CD4-positive, alpha-beta memory T cell (primary cell): Measurements from ENCODE around the gene SH3BP5L. TPM values are rescaled to one million over a fixed set of nuclear protein-coding genes. Genes with fewer than 3 reads are reported as not detected.
A peak's percentile ranks its signal among the peaks of the same experiment; 100 is the strongest.

ENCODE experiments used
- CTCF ChIA-PET: fragments of 350-600 bp; sonication (Branson Sonifier 250); formaldehyde crosslinking; loops from one replicate; lab custom pipeline; 2021; ENCODE audit warnings: inconsistent platforms; ENCODE audit not compliant: partially characterized antibody; lab: Charles Lee
- POLR2A ChIA-PET: fragments of 350-600 bp; sonication (Branson Sonifier 250); formaldehyde crosslinking; loops from one replicate; lab custom pipeline; 2021; ENCODE audit not compliant: partially characterized antibody; lab: Charles Lee
- DNase-seq, 5 donors: peaks; one replicate each; pipeline versions ENCODE4 v3.0.0 to v3.0.0-alpha.2; 2020 to 2022; ENCODE audit warnings: mixed read lengths in 1 of 5
- H3K27ac ChIP-seq: one replicate; pipeline ENCODE4 v1.7.0; 2013; ENCODE audit warnings: low read depth, low read length
- H3K27me3 ChIP-seq: 2 replicates; pipeline ENCODE4 v1.7.0; 2013; ENCODE audit warnings: mild to moderate bottlenecking, low read length, moderate library complexity; ENCODE audit not compliant: insufficient read depth
- H3K36me3 ChIP-seq: 2 replicates; pipeline ENCODE4 v1.7.0; 2013; ENCODE audit warnings: mild to moderate bottlenecking, low read length, moderate library complexity; ENCODE audit not compliant: insufficient read depth
- H3K4me1 ChIP-seq: 2 replicates; pipeline ENCODE4 v1.7.0; 2013; ENCODE audit warnings: mild to moderate bottlenecking, low read length, moderate library complexity; ENCODE audit not compliant: insufficient read depth
- H3K4me3 ChIP-seq, 2 donors: one replicate each; pipeline ENCODE4 v1.7.0; 2013; ENCODE audit warnings: low read length in 2 of 2, mild to moderate bottlenecking in 1 of 2
- H3K9me3 ChIP-seq, 2 donors: one replicate each; pipeline ENCODE4 v1.7.0; 2013; ENCODE audit warnings: low read length in 2 of 2, control low read depth in 1 of 2; ENCODE audit not compliant: control insufficient read depth in 1 of 2
- H3K27ac Mint-ChIP-seq, 7 donors: one replicate each; pipeline ENCODE4 v1.8.0; 2020 to 2021; ENCODE audit warnings: mixed read lengths in 7 of 7, mild to moderate bottlenecking in 6 of 7, inconsistent platforms in 3 of 7, moderate library complexity in 3 of 7
- H3K27me3 Mint-ChIP-seq, 2 donors: one replicate each; pipeline ENCODE4 v1.8.0; 2020 to 2021; ENCODE audit warnings: mixed read lengths in 2 of 2
- H3K36me3 Mint-ChIP-seq, 2 donors: one replicate each; pipeline ENCODE4 v1.8.0; 2020 to 2021; ENCODE audit warnings: mixed read lengths in 2 of 2, inconsistent platforms in 1 of 2, mild to moderate bottlenecking in 1 of 2
- H3K4me1 Mint-ChIP-seq, 4 donors: one replicate each; pipeline ENCODE4 v1.8.0; 2020 to 2021; ENCODE audit warnings: mixed read lengths in 4 of 4, mild to moderate bottlenecking in 1 of 4
- H3K4me3 Mint-ChIP-seq, 8 donors: one replicate each; pipeline ENCODE4 v1.8.0; 2020 to 2021; ENCODE audit warnings: mixed read lengths in 8 of 8, mild to moderate bottlenecking in 7 of 8, moderate library complexity in 6 of 8, inconsistent platforms in 3 of 8
- H3K9me3 Mint-ChIP-seq, 8 donors: one replicate each; pipeline ENCODE4 v1.8.0; 2020 to 2021; ENCODE audit warnings: mixed read lengths in 8 of 8, mild to moderate bottlenecking in 5 of 8, inconsistent platforms in 3 of 8, moderate library complexity in 1 of 8
- intact Hi-C: fragments of 100-400 bp; cut with micrococcal nuclease; formaldehyde crosslinking; loops from one replicate; pipeline ENCODE4 v1.15.1; 2023
- polyA plus RNA-seq, 2 donors: library from polyadenylated mRNA; unstranded; fragments of 300-500 nt; fragmentation: Illumina TruSeq; gene quantifications; one replicate each; pipeline ENCODE4 v1.2.3, GENCODE V29; 2021
- total RNA-seq, 2 experiments: library from RNA; stranded (reverse); gene quantifications; one replicate each; pipeline ENCODE4 v1.2.3, GENCODE V29; 2021

SH3BP5L gene
- total and polyA plus RNA-seq, 4 experiments from 2014 or later = 0.77 to 43.4 (median 22.7) TPM

GRCh38 chr1:248862998-248863881 lies 37.5 kb upstream of the SH3BP5L start:
- Mint-ChIP-seq H3K27ac (peak overlapping the region; percentile 71 to 96 (median 91)), H3K4me1 (peaks cover 26 to 55% (median 34%) of the 10 kb centered on the region in 4 donors), H3K36me3 (peaks cover 0 to 1% of the 10 kb centered on the region in 2 donors), H3K9me3 (peaks cover 0 to 1% (median 0%) of the 10 kb centered on the region in 8 donors), H3K4me3 (peak overlapping the region; percentile 87 to 95 (median 92)), H3K27me3 (no peaks in the 10 kb centered on the region)
- ChIA-PET CTCF (interaction anchor here (1.8 to 2.4 kb wide), 2 partner anchors 22 to 37 kb away, joined by 5 to 6 read pairs; partner anchors contain the start of gene SH3BP5L), POLR2A (interaction anchor here (3.0 to 9.6 kb wide), 3 partner anchors 10 to 36 kb away, joined by 23 to 210 read pairs (median 84); partner anchors contain the start of genes SH3BP5L and ZNF672)
- Histone ChIP-seq H3K4me3 (peak overlapping the region; percentile 64 to 79), H3K4me1 (peaks cover 34% of the 10 kb centered on the region), H3K9me3 (no peaks in the 10 kb centered on the region), H3K36me3 (no peaks in the 10 kb centered on the region), H3K27me3 (no peaks in the 10 kb centered on the region), H3K27ac (peak overlapping the region; percentile 59)
- peak; percentile 70 to 84 (median 76) for DNase-seq
- intact Hi-C loops = loop anchor here (1.0 kb wide), 1 partner anchor 10 kb away; no protein-coding TSS in a partner anchor

- ChIA-PET POLR2A (interaction anchor here (3.0 to 9.6 kb wide), 3 partner anchors 11 to 36 kb away, joined by 23 to 210 read pairs (median 84); partner anchors contain the start of genes SH3BP5L and ZNF672), CTCF (interaction anchor here (0.7 to 2.4 kb wide), 4 partner anchors 8 to 37 kb away, joined by 3 to 6 read pairs (median 4); partner anchors contain the start of gene SH3BP5L)
- Histone ChIP-seq H3K27ac (peak overlapping the region; percentile 59), H3K4me3 (peak overlapping the region; percentile 64 to 79), H3K36me3 (no peaks in the 10 kb centered on the region), H3K9me3 (no peaks in the 10 kb centered on the region), H3K27me3 (no peaks in the 10 kb centered on the region), H3K4me1 (peaks cover 40% of the 10 kb centered on the region)
- peak overlapping the region; percentile 87 to 95 (median 92) for H3K4me3 Mint-ChIP-seq
- H3K27ac Mint-ChIP-seq = peak overlapping the region; percentile 50 to 96 (median 91)
- H3K9me3 Mint-ChIP-seq = peaks cover 0 to 1% (median 0%) of the 10 kb centered on the region in 8 donors
- H3K4me1 Mint-ChIP-seq = peaks cover 31 to 61% (median 38%) of the 10 kb centered on the region in 4 donors
- H3K36me3 Mint-ChIP-seq = peaks cover 0 to 1% of the 10 kb centered on the region in 2 donors
- intact Hi-C loops = no loop called here
- DNase-seq = no peak
- no peaks in the 10 kb centered on the region for H3K27me3 Mint-ChIP-seq
Measured at GRCh38 chr1:248862695-248862997, 36.9 kb upstream of the SH3BP5L start.

- no peak overlapping the region for H3K27ac ChIP-seq
- peaks cover 34 to 68% (median 42%) of the 10 kb centered on the region in 4 donors for H3K4me1 Mint-ChIP-seq
- H3K4me1 ChIP-seq = peaks cover 50% of the 10 kb centered on the region
- no peak overlapping the region for H3K4me3 ChIP-seq
- no peaks in the 10 kb centered on the region for H3K27me3 ChIP-seq
- no peaks in the 10 kb centered on the region for H3K27me3 Mint-ChIP-seq
- peaks cover 0 to 1% (median 0%) of the 10 kb centered on the region in 8 donors for H3K9me3 Mint-ChIP-seq
- peaks cover 0 to 1% of the 10 kb centered on the region in 2 donors for H3K36me3 Mint-ChIP-seq
- ChIA-PET POLR2A (interaction anchor here (3.0 to 9.6 kb wide), 3 partner anchors 12 to 34 kb away, joined by 23 to 210 read pairs (median 84); partner anchors contain the start of genes SH3BP5L and ZNF672), CTCF (interaction anchor here (1.2 to 2.4 kb wide), 4 partner anchors 12 to 35 kb away, joined by 3 to 6 read pairs (median 4); partner anchors contain the start of gene SH3BP5L)
- H3K27ac Mint-ChIP-seq = peak overlapping the region in 2 of 7 donors; percentile 58 to 76
- no peaks in the 10 kb centered on the region for H3K9me3 ChIP-seq
- DNase-seq = no peak
- intact Hi-C loops = no loop called here
- no peaks in the 10 kb centered on the region for H3K36me3 ChIP-seq
- H3K4me3 Mint-ChIP-seq = peak overlapping the region in 5 of 8 donors; percentile 6 to 60 (median 20)
Measured at GRCh38 chr1:248861616-248862015, 35.9 kb upstream of the SH3BP5L start.

GRCh38 chr1:248860007-248860406 lies 34.3 kb upstream of the SH3BP5L start:
- ChIA-PET CTCF (interaction anchor here (1.3 to 3.3 kb wide), 5 partner anchors 12 to 44 kb away, joined by 3 to 54 read pairs (median 12); partner anchors contain the start of genes SH3BP5L and ZNF672), POLR2A (interaction anchor here (1.0 to 9.6 kb wide), 7 partner anchors 9 to 46 kb away, joined by 3 to 210 read pairs (median 15); partner anchors contain the start of genes PGBD2, SH3BP5L and ZNF672)
- no peak overlapping the region for H3K4me3 ChIP-seq
- peaks cover 34 to 69% (median 44%) of the 10 kb centered on the region in 4 donors for H3K4me1 Mint-ChIP-seq
- no peak for DNase-seq
- no peaks in the 10 kb centered on the region for H3K36me3 ChIP-seq
- H3K27me3 Mint-ChIP-seq = no peaks in the 10 kb centered on the region
- peaks cover 50% of the 10 kb centered on the region for H3K4me1 ChIP-seq
- peaks cover 0 to 1% (median 0%) of the 10 kb centered on the region in 8 donors for H3K9me3 Mint-ChIP-seq
- H3K27me3 ChIP-seq = no peaks in the 10 kb centered on the region
- H3K9me3 ChIP-seq = no peaks in the 10 kb centered on the region
- intact Hi-C loops = no loop called here
- H3K36me3 Mint-ChIP-seq = peaks cover under 1 to 1% of the 10 kb centered on the region in 2 donors
- peak overlapping the region; percentile 88 to 98 (median 97) for H3K27ac Mint-ChIP-seq
- peak overlapping the region; percentile 84 to 93 (median 89) for H3K4me3 Mint-ChIP-seq
- H3K27ac ChIP-seq = no peak overlapping the region

GRCh38 chr1:248858891-248859889 lies 33.5 kb upstream of the SH3BP5L start, which contains the start of gene ZNF692:
ZNF692 (minus strand) TSS chr1:248859085; CDS start chr1:248858309, 776 bp downstream.
- no peaks in the 10 kb centered on the region for H3K27me3 Mint-ChIP-seq
- peak within 1 kb of the TSS; percentile 66 to 81 for H3K4me3 ChIP-seq
- H3K4me1 Mint-ChIP-seq = peaks cover 38 to 63% (median 45%) of the 10 kb centered on the region in 4 donors
- no peaks in the 10 kb centered on the region for H3K9me3 ChIP-seq
- H3K36me3 ChIP-seq = no peaks in the 10 kb centered on the region
- peak within 1 kb of the TSS; percentile 88 to 98 (median 97) for H3K27ac Mint-ChIP-seq
- no peaks in the 10 kb centered on the region for H3K27me3 ChIP-seq
- ChIA-PET POLR2A (interaction anchor here (1.0 to 9.6 kb wide), 9 partner anchors 8 to 47 kb away, joined by 3 to 210 read pairs (median 8); partner anchors contain the start of genes PGBD2, SH3BP5L and ZNF672), CTCF (interaction anchor here (0.7 to 3.3 kb wide), 9 partner anchors 12 to 54 kb away, joined by 3 to 54 read pairs (median 6); partner anchors contain the start of genes SH3BP5L and ZNF672)
- peak; percentile 97 to 98 (median 97) for DNase-seq
- H3K27ac ChIP-seq = peak within 1 kb of the TSS; percentile 58
- intact Hi-C loops = loop anchor here (1.0 kb wide), 4 partner anchors 14 to 47 kb away; partner anchors contain the start of genes PGBD2 and ZNF672
- H3K4me1 ChIP-seq = peaks cover 58% of the 10 kb centered on the region
- peaks cover 0 to 1% (median 0%) of the 10 kb centered on the region in 8 donors for H3K9me3 Mint-ChIP-seq
- H3K4me3 Mint-ChIP-seq = peak within 1 kb of the TSS; percentile 84 to 93 (median 89)
- H3K36me3 Mint-ChIP-seq = peaks cover 4 to 5% of the 10 kb centered on the region in 2 donors
